ENCODE data around the gene ZNF764. TPM values are rescaled to one million over a fixed set of nuclear protein-coding genes. Genes with fewer than 3 reads are reported as not detected.

Gene ZNF764
- total RNA-seq, 1 donor from 2014 or later: 8.4 TPM

- Histone ChIP-seq H3K27ac (peak overlapping the region; percentile 25), H3K36me3 (no peaks in the 10 kb centered on the region), H3K4me1 (peaks cover 27% of the 10 kb centered on the region), H3K27me3 (ENCODE audit: low read depth) (no peaks in the 10 kb centered on the region), H3K4me3 (no peak overlapping the region), H3K9me3 (no peaks in the 10 kb centered on the region)
- intact Hi-C loops (cut with DNase I): no loop called here
- ATAC-seq (no peak), DNase-seq (no peak)
- TF ChIP-seq CTCF (IDR thresholded peaks at IDR 0.05): no peak
These were observed 9.9 kb upstream of the ZNF764 start for GRCh38 chr16:30567991-30568638.

GRCh38 chr16:30567160-30567990 is 9.2 kb upstream of the ZNF764 start:
- H3K36me3 ChIP-seq: no peaks in the 10 kb centered on the region
- no peaks in the 10 kb centered on the region for H3K9me3 ChIP-seq
- no peak for ATAC-seq
- peaks cover 22% of the 10 kb centered on the region for H3K4me1 ChIP-seq
- TF ChIP-seq CTCF (IDR thresholded peaks at IDR 0.05): no peak
- H3K4me3 ChIP-seq: no peak overlapping the region
- DNase-seq: no peak
- intact Hi-C loops (cut with DNase I): no loop called here
- H3K27me3 ChIP-seq (ENCODE audit: low read depth): no peaks in the 10 kb centered on the region
- no peak overlapping the region for H3K27ac ChIP-seq

GRCh38 chr16:30566531-30566930 is 8.4 kb upstream of the ZNF764 start:
- TF ChIP-seq CTCF (IDR thresholded peaks at IDR 0.05): no peak
- H3K4me3 ChIP-seq: no peak overlapping the region
- no peak overlapping the region for H3K27ac ChIP-seq
- no peak for DNase-seq
- no peaks in the 10 kb centered on the region for H3K36me3 ChIP-seq
- peaks cover 22% of the 10 kb centered on the region for H3K4me1 ChIP-seq
- intact Hi-C loops (cut with DNase I): no loop called here
- no peaks in the 10 kb centered on the region for H3K9me3 ChIP-seq
- ATAC-seq: no peak
- H3K27me3 ChIP-seq (ENCODE audit: low read depth): no peaks in the 10 kb centered on the region

- Histone ChIP-seq H3K4me3 (no peak overlapping the region), H3K4me1 (peaks cover 27% of the 10 kb centered on the region), H3K27ac (no peak overlapping the region), H3K9me3 (no peaks in the 10 kb centered on the region), H3K27me3 (ENCODE audit: low read depth) (no peaks in the 10 kb centered on the region), H3K36me3 (no peaks in the 10 kb centered on the region)
- ATAC-seq: no peak
- DNase-seq: no peak
- no peak for TF ChIP-seq CTCF (IDR thresholded peaks at IDR 0.05)
- intact Hi-C loops (cut with DNase I): no loop called here
These were observed 7.8 kb upstream of the ZNF764 start for GRCh38 chr16:30565984-30566383.

- DNase-seq (no peak), ATAC-seq (no peak)
- Histone ChIP-seq H3K9me3 (no peaks in the 10 kb centered on the region), H3K36me3 (no peaks in the 10 kb centered on the region), H3K27me3 (ENCODE audit: low read depth) (no peaks in the 10 kb centered on the region), H3K4me3 (no peak overlapping the region), H3K27ac (no peak overlapping the region), H3K4me1 (peaks cover 25% of the 10 kb centered on the region)
- intact Hi-C loops (cut with DNase I): no loop called here
- no peak for TF ChIP-seq CTCF (IDR thresholded peaks at IDR 0.05)
These were observed 7.4 kb upstream of the ZNF764 start for GRCh38 chr16:30565526-30565925.
